Activated CD4-positive, alpha-beta T cell treated with anti-CD3 and anti-CD28 coated beads, Interleukin-2, amount 50 U/mL, for 16 hours (primary cell): ENCODE results near the gene AHSG.

Experiments used
- DNase-seq: peaks from one replicate; pipeline ENCODE4 v3.0.0-alpha.2; 2020

The AHSG gene

DNA sequence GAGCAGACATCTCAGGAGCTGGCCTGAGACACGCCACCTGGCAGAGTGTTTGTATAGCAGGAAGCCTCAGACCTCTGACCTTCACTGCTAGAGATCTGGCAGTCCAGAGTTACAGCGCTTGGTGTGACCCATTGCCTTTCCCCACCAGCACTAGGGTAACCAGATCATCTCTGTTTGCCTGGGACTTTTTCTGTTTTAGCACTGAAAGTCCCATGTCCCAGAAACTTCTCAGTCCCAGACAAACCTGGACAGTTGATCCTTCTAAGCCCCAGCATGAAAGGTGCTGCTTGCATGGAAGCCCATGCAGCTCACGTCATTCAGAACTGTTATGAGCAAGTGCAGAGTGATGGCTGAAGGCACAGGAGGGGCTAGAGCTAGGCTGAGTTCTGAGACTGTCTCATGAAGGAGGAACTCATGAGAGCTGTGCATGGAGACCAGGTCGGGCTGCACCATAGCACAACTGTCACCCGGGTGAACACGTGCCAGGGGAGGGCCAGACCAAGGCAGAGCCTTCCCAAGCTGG, 18.2 kb upstream of the AHSG start:
- no peak for DNase-seq

DNA sequence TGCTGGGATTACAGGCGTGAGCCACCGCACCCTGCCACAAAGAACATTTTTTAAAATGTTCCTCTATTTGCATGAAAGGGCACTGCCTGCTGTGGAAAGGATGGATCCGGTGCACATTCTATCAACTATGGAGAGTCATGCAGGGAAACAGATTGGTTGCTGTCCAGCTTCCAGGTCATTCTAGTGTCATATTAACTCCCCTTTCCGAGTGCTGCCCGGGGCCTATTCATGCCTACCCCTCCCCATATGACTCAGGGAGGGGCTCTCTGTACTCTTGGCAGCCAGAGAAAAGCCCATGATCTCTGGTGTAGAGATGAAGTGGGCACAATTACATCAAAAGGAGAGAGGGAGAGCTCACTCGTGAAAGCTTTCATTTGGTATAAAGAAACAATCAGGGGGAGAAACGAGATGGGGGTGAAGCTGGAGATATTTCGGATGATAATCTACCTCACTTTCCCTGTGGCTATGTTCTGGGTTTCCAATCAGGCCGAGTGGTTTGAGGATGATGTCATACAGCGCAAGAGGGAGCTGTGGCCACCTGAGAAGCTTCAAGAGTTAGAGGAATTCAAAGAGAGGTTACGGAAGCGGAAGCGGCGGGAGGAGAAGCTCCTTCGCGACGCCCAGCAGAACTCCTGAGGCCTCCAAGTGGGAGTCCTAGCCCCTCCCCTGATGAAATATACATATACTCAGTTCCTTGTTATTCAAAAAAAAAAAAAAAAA, 16.1 kb upstream of the AHSG start:
- DNase-seq: no peak

DNA sequence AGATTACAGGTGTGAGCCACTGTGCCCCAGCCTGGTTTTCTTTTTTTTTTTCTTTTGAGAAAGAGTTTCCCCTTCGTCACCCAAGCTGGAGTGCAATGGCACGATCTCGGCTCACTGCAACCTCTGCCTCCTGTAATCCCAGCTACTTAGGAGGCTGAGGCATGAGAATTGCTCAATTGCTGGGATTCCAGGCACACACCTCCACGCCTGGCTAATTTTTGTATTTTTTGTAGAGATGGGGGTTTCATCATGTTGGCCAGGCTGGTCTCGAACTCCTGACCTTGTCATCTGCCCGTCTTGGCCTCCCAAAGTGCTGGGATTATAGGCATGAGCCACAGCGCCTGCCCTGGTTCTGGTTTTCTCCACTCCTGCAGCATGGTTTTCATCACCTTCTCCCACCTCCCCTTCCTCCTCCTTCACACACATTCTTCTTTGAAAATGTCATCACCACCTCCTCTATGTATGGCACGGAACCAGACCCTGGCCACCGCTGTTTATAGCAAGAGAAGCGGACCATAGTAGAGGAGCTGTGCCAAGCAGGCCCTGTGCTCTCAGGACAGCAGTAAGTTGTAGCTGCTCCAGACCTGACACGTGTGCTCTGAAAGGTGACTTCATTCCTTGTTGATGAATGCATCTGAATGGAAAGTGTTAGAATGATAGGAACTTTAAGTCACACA, 14.6 kb upstream of the AHSG start:
- DNase-seq: no peak

DNA sequence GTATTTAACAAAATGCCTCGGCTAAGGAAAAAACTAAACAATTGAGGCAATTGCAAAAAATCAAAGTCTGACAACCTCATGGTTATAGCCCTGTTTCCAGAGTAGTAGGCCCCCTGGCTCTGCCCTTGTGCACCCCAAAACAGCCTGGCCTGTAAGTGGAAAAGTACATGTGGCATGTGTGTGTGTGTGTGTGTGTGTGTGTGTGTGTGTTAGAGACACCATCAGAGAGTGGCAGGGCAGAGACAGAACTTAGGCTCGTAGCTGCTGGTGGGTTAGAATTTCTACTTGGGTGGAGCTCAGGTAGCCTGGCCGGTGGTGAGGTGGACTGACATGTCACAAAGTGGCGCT, 14.1 kb upstream of the AHSG start:
- no peak for DNase-seq

DNA sequence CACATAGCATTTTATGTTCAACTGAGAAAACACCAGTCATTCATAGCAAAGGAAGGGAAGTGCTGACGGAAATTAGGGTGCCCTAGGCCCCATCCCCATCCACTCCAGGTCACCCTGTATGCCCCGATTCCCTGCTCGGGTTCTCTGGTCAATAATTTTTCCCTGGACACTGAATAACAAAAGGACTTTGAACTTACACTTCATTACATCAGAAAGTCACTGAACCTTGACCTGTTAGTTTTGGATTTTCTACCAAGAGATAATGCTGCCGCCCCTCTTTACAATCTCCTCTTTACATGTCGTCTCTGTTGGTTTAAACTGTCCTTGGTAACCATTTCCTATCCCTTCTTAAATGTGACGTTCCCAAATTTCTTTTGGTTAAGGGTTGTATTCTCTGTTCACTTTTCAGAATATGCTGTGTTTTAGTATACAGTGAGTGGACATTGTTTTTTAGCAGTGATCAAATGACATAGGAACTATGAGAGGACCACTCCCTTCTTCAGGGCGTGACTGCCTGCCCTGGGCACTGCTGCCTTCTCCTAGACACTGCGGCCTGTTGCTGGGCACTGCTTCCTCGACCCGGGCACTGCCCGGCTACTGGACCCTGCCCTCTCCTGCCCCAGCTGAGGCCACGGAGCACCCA, 13.6 kb upstream of the AHSG start:
- no peak for DNase-seq

DNA sequence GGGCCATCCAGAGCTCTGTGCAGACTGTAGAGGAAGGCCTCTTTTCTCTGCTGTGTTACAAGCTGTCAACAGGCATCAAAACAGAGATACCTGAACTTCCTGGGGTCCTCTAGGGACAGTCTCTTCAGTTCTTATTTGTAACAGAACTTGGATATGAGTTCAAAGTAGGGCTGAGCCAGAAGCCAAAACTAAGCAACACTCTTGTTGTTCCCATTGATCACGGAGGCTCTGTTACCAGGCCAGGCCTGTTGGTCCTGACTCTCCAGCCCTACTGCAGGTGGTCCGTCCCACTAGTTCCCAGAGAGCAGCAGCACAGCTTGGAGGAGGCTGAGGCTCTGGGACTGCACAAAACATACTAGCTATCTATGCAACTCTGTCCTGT, 13.1 kb upstream of the AHSG start:
- DNase-seq: no peak

DNA sequence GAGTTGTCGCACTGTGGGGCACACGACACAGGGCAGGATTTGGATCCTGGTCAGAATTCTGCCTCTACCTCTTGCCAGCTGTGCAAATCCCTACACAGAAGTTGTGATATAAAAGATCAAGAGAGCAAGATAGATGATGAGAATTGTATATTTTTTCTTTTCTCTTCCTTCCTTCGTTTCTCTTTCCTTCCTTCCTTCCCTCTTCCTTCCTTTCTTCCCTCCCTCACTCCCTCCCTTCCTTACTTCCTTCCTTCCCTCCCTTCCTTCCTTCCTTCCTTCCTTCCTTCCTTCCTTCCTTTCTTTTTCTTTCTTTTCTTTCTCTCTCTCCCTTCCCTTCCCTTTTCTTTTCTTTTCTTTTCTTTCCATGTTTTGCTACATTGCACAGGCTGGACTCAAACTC, 12.0 kb upstream of the AHSG start:
- no peak for DNase-seq

DNA sequence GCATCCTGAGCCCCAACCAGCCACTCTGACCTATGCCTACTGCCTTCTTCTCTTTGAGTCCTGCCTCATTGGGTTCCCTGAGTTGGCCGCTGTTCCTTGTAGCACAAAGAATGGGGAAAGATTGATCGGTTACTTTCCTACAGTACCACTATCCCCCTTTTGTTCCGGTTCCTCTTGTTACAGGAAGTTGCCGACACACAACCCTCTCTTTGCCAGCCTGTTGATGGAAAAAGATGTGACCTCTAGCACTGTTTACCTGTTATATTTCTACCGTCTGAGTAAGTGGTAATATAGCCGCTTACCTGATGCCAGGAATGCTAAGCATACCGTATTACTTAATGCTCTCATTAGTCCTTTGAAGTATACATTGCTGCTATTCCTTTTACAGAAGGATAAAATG, 9.7 kb upstream of the AHSG start:
- DNase-seq: no peak

DNA sequence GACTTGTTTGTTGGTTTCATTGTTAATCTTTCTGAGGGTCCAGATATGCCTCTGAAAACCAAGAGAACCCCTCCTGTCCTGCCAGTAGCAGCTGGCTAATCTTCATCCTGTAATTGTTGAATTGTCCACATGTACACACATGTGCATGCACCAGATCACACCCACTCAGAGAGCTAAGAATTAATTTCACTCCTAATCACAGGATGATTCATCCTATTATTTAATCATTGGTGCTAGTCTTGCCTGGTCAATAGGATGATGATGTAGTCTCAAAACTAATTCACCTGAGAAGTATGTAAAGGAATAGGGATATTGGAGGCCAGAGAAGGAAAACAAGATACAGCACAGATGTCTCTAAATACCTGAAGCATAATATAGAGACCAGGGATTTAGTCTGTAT, 7.8 kb upstream of the AHSG start:
- no peak for DNase-seq

DNA sequence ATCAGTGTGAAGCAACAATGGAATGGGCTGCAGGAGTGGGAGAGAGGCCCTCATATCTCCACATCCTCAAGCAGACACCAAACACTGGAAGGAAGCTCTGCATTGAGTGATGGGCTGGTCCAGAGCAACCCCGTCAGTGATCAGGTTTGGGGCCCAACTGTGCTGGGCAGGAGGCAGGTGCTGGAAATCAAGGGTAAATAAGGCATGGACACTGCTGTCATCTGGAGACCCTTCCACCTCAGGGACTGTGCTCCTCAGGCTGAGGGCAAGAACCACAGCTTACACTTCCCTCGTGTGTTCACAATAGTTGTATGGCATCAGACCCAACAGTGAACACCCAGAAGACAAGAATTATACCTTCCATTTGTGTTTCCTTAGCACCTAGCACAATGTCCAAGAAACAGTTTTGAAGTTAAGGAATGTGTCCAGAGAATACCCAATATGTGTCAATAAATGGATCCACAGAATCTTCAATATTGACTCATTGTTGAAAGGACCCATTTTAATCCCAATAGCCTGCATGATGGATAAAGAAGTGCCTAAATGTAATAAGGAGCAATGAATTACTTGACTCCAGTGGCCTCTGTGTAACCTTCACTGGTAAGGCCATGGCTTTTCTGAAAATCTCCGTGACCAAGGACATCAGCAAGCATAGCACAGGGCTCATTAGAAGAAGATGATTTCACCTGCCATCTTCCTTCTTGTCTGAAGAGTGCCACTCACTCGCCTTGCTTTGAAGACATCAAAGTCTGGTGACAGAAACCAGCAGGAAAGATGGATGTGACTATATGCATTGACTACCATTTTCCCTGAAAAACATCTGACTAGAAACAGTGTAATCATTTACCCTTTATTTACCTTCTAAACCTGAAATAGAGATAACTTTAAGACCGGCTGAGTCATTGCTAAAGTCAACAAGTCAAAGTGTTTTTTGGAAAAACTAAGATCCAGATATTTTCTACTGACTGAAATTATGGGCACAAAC, 7.0 kb upstream of the AHSG start:
- no peak for DNase-seq

DNA sequence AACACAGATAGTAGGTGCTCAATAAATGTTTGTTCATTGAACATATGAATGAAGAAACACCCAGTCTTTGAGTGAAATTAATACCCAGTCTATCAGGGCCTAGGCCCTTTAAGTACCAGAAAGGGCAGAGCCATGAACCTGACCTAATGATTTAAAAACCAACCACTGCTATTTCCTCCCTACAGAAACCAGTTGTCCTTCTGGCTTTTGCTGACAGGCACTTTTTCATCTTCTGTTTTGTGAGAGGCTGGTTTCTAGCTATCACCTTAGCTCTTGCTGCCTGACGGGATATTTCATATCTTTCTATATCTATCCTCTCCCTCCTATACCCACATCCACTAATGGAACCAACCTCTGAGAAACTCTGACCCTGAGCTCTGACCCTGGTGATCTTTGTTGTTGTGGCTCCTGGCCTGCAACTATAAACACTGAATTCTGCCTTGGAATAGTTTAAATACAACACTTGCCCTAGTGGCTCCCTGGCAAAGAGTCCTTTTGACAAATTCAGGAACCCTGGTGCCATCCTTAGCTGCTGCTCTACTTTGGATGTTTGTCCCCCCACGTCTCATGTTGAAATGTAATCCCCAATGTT, 4.1 kb upstream of the AHSG start:
- no peak for DNase-seq

DNA sequence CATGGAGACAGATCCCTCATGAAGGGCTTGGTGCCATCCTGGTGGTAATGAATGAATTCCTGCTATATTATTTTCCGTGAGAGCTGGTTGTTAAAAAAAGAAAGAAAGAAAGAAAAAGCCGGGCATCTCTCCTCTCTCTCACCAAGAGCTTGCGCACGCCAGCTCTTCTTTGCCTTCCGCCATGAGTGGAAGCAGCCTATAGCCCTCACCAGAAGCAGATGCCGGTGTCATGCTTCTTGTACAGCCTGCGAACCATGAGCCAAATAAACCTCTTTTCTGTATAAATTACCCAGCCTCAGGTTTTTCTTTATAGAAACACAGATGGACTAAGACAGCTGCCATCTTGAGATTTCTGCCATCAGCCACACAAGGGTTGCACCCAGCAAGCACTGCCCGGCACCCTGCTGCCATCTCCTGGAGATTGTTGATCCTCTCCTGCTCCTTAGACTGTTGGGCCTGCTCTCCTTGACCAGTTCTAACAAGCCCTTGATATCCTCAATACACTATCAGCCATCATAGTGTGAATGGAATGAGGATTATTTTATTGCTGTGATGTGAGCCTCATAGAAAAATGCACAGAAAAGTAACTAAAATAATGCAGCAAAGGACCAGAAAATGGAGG, 3.5 kb upstream of the AHSG start:
- DNase-seq: no peak

DNA sequence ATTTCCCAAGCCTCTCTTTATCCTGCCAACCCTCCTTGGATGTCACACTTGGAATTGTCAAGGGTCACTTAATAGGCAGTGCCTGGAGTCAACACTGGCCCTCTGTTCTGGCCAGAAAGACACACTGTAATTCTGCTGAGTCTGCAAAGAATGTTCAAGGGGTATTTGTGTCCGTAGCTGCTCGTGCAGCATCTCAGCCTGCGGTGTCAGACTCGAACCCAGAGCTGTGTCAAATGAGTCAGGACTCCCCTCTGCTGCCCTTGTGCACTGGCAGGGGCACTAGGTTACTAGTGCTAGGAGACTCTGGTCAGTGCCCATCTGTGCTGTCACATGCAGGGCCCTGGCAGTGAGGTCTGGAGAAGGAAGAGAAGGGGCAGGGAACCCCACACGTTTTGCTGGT, 795 bp upstream of the AHSG start:
- no peak for DNase-seq

DNA sequence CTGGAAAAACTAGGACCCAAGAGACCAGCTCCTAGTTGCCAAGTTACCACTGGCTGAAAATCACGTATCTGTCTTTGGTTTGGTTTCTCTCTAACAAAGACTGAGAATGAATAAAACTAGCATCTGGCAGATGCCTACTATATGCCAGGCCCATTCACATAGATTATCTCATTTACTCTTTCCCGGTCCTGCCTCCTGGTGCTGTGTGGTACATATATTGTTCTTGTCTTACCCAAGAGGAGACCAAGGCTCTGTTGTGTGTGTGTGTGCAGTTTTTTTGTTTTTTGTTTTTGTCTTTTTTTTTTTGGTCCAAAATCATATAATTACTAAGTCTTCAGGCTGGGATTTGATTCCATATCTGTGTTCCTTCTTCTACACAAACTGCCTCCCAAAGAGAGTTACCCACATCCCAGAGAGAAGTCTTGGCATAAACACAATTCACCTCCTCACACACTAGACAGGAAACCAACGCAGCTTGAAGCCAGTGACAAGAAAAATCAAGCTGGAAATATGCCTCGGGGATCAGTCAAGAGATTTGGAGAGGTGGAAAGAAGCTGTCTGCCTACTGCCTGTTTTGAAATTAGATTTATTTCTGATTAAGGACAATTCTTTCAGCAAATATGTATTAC, 891 bp downstream of the AHSG start:
- no peak for DNase-seq

DNA sequence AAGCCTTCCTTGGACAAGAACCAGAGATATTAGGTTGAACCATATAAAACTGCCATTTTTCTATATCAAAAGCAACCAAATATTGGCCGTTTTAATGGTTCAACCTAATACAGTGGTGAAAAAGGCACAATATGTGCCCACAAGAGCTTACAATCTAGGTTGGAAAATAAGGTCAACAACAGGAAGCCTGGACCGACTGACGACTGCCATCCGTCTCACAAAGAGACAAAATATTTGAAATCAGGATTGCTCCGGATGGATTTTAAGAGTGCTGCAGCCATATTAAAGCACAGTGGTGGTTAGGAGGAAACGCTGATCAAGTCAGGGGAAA, 1.4 kb downstream of the AHSG start:
- no peak for DNase-seq

DNA sequence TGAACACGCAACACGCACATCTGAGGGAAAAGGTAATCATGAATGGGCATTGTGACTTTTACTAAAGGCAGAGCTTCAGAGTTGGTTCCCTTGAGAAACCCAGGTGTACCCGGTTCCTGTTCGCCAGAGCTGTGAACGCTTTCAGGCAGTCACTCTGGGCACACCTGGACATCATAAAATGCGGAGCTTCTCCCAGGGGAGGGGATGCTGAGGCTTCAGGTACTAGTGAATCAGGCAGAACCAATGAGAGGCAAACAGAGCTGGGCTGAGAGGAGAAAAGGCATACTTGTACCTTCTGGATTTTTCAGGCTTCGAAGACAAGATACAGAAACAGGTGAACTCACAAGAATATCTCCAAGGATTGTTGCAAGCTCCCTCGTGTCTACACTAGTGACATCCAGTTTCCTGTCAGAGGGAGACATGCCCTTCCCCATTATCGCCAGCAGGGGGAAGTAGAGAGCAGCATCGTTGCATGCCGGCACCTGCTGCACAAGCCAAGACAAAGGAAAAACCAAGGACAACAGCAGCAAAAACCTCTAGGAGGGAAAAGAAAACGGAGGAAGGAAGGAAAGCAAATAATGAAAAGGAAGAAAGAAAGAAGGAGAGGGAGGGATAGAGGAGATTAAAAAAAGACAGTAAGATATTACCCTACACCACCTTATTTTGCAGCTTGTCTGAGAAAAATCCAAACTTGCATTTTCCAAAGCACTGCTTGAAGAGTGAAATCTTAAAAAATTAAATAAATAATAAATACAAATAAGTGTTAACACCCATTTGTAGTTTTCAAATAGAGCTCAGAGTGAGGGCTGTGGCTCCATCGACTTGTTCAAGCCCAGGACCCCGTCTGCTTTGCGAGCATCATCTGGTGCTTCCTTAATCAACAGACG, 2.0 kb downstream of the AHSG start:
- DNase-seq: peak; percentile 83

DNA sequence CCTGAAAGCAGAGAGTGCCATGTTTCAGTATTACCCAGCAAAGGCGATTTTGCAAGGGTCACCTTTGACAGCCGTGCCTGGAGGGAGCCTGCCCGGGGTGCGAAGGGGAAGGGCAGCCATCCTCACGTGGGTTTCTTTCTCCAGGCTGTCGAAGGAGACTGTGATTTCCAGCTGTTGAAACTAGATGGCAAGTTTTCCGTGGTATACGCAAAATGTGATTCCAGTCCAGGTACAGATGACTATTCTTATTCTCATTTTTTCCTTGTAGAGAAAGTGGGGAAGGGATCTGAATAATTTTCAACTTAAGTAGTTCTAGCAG, 3.4 kb downstream of the AHSG start:
- no peak for DNase-seq

DNA sequence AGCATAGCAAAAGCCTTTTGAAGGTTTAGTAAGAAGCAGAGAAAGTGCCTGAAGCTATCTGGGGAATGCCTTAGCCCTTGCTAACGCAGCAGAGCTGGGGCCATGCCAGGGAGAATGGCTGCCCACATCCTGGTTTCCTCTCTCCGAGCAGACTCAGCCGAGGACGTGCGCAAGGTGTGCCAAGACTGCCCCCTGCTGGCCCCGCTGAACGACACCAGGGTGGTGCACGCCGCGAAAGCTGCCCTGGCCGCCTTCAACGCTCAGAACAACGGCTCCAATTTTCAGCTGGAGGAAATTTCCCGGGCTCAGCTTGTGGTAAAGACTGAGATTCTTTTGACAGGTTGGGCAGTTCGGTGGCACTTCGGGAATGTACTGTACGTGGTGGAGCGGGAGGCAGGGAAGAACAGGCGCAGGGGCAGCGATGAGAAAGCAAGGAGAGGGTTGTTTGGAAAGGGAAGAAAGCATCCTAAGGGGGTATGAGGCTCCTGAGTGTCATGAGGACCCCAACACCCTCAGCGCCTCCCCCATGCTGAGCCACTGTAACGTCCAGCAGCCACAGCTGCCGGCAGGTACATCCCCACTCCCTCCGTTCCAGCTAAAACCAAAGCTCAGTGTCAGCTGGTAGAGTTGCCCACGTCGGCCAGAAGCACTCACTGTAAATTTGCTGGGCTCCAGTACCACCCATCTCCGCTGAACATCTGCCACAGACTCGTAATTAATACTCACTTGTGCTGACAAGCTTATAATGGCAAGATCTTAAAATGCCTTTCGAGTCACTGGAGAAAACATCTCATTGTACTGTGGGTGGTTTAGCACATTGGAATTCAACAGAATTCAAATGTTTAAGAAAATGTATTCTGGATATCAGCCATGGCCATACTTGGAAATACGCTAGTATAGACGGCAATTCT, 4.4 kb downstream of the AHSG start:
- peak; percentile 91 for DNase-seq

DNA sequence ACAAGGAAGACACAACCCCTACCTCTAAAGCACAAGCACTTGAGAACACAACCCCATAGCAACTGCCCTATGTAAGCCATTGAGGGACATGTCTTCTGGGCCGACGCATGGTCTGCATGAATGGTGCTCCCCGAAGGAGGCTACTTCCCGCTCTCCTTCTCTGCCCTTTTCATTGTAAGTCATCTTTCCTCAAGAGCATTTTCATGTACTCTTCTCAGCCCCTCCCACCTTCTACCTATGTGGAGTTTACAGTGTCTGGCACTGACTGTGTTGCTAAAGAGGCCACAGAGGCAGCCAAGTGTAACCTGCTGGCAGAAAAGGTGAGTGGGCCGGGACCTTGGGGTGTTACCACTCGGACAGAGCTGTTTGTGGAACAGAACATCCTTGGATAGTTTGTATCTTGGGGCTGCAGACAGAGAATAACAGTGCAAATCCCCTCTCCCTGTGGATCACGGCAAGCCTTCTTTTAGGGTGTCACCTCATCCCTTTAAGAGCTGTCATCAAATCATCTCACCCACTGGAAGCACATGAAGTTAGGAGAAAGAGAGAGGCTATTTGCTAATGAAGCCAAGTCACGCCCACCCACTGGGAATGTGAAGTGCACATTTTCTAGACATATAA, 5.6 kb downstream of the AHSG start:
- no peak for DNase-seq
